Effector memory CD8-positive, alpha-beta T cell (primary cell): ENCODE results near the gene HNRNPUL2.

Experiments
- ATAC-seq: fragments of 150-1000 bp; cut with Tn5 transposase; replicated peaks from 2 replicates; pipeline ENCODE4 v1.10.0; 2021; ENCODE audit warnings: mild to moderate bottlenecking, moderate library complexity
- DNase-seq, 3 experiments: peaks; one replicate each; pipeline ENCODE4 v3.0.0; 2021
- H3K27ac Mint-ChIP-seq, 2 donors: one replicate each; pipeline ENCODE4 v1.8.0; 2022; ENCODE audit warnings: mild to moderate bottlenecking in 2 of 2, mixed read lengths in 2 of 2, moderate library complexity in 2 of 2
- H3K27me3 Mint-ChIP-seq, 2 donors: one replicate each; pipeline ENCODE4 v1.8.0; 2022; ENCODE audit warnings: mixed read lengths in 2 of 2
- H3K36me3 Mint-ChIP-seq: one replicate; pipeline ENCODE4 v1.8.0; 2022; ENCODE audit warnings: mild to moderate bottlenecking, moderate library complexity, mixed read lengths; ENCODE audit not compliant: insufficient read depth
- H3K4me1 Mint-ChIP-seq, 2 donors: one replicate each; pipeline ENCODE4 v1.8.0; 2022; ENCODE audit warnings: low read depth in 2 of 2, mixed read lengths in 2 of 2
- H3K4me3 Mint-ChIP-seq, 2 donors: one replicate each; pipeline ENCODE4 v1.8.0; 2022; ENCODE audit warnings: mild to moderate bottlenecking in 2 of 2, mixed read lengths in 2 of 2, moderate library complexity in 2 of 2
- H3K9me3 Mint-ChIP-seq, 2 donors: one replicate each; pipeline ENCODE4 v1.8.0; 2022; ENCODE audit warnings: mixed read lengths in 2 of 2

Gene HNRNPUL2

GRCh38 chr11:62716816-62717215, 10.4 kb downstream of the HNRNPUL2 start:
- H3K36me3 Mint-ChIP-seq = peaks cover 99% of the 10 kb centered on the region
- no peaks in the 10 kb centered on the region for H3K9me3 Mint-ChIP-seq
- no peak for DNase-seq
- no peak overlapping the region for H3K4me3 Mint-ChIP-seq
- ATAC-seq = no peak
- H3K27ac Mint-ChIP-seq = peak overlapping the region in 1 of 2 donors; percentile 41
- H3K4me1 Mint-ChIP-seq = peaks cover 4 to 29% of the 10 kb centered on the region in 2 donors
- no peaks in the 10 kb centered on the region for H3K27me3 Mint-ChIP-seq

- Mint-ChIP-seq H3K9me3 (no peaks in the 10 kb centered on the region), H3K4me1 (peaks cover 4 to 29% of the 10 kb centered on the region in 2 donors), H3K27ac (no peak overlapping the region)
Observed at GRCh38 chr11:62716206-62716605, 11.1 kb downstream of the HNRNPUL2 start.

GRCh38 chr11:62715150-62716130, 11.8 kb downstream of the HNRNPUL2 start:
- no peak for DNase-seq
- Mint-ChIP-seq H3K9me3 (no peaks in the 10 kb centered on the region), H3K4me3 (no peak overlapping the region), H3K27me3 (no peaks in the 10 kb centered on the region), H3K4me1 (peaks cover 4 to 29% of the 10 kb centered on the region in 2 donors), H3K27ac (peak overlapping the region in 1 of 2 donors; percentile 41), H3K36me3 (peaks cover 97% of the 10 kb centered on the region)
- no peak for ATAC-seq

More at GRCh38 chr11:62716206-62716605, 11.1 kb downstream of the HNRNPUL2 start:
- Mint-ChIP-seq H3K27me3 (no peaks in the 10 kb centered on the region), H3K36me3 (peaks cover 97% of the 10 kb centered on the region), H3K4me3 (no peak overlapping the region)
- no peak for ATAC-seq
- no peak for DNase-seq

GRCh38 chr11:62713343-62713742, 13.9 kb downstream of the HNRNPUL2 start:
- Mint-ChIP-seq H3K4me1 (peaks cover 17 to 36% of the 10 kb centered on the region in 2 donors), H3K27me3 (no peaks in the 10 kb centered on the region), H3K4me3 (no peak overlapping the region), H3K36me3 (peaks cover 96% of the 10 kb centered on the region), H3K27ac (no peak overlapping the region), H3K9me3 (no peaks in the 10 kb centered on the region)
- DNase-seq (no peak), ATAC-seq (no peak)

GRCh38 chr11:62712861-62713260, 14.4 kb downstream of the HNRNPUL2 start:
- ATAC-seq (no peak), DNase-seq (no peak)
- no peak overlapping the region for H3K4me3 Mint-ChIP-seq
- H3K9me3 Mint-ChIP-seq = no peaks in the 10 kb centered on the region
- H3K4me1 Mint-ChIP-seq = peaks cover 19 to 31% of the 10 kb centered on the region in 2 donors
- peaks cover 91% of the 10 kb centered on the region for H3K36me3 Mint-ChIP-seq
- no peaks in the 10 kb centered on the region for H3K27me3 Mint-ChIP-seq
- H3K27ac Mint-ChIP-seq = peak overlapping the region in 1 of 2 donors; percentile 61

- ATAC-seq = no peak
- Mint-ChIP-seq H3K27me3 (no peaks in the 10 kb centered on the region), H3K4me1 (peaks cover 20 to 30% of the 10 kb centered on the region in 2 donors), H3K9me3 (no peaks in the 10 kb centered on the region), H3K4me3 (no peak overlapping the region), H3K27ac (peak overlapping the region in 1 of 2 donors; percentile 61), H3K36me3 (peaks cover 86% of the 10 kb centered on the region)
- no peak for DNase-seq
Observed at GRCh38 chr11:62712276-62712812, 14.9 kb downstream of the HNRNPUL2 start.

GRCh38 chr11:62710001-62710345, 17.3 kb downstream of the HNRNPUL2 start:
- Mint-ChIP-seq H3K4me3 (peak overlapping the region; percentile 87 to 90), H3K27ac (peak overlapping the region; percentile 94 to 95), H3K9me3 (no peaks in the 10 kb centered on the region), H3K27me3 (no peaks in the 10 kb centered on the region), H3K4me1 (peaks cover 35 to 38% of the 10 kb centered on the region in 2 donors), H3K36me3 (peaks cover 79% of the 10 kb centered on the region)
- ATAC-seq (no peak), DNase-seq (no peak)

- H3K27ac Mint-ChIP-seq = peak overlapping the region; percentile 94 to 95
- peaks cover 35 to 37% of the 10 kb centered on the region in 2 donors for H3K4me1 Mint-ChIP-seq
- peak; percentile 76 for ATAC-seq
- H3K4me3 Mint-ChIP-seq = peak overlapping the region; percentile 87 to 90
- DNase-seq = peak; percentile 96 to 97 (median 96)
- peaks cover 73% of the 10 kb centered on the region for H3K36me3 Mint-ChIP-seq
- no peaks in the 10 kb centered on the region for H3K27me3 Mint-ChIP-seq
- no peaks in the 10 kb centered on the region for H3K9me3 Mint-ChIP-seq
Observed at GRCh38 chr11:62709247-62710000, 17.8 kb downstream of the HNRNPUL2 start.

GRCh38 chr11:62708793-62709192, 18.5 kb downstream of the HNRNPUL2 start:
- peaks cover 35% of the 10 kb centered on the region in 2 donors for H3K4me1 Mint-ChIP-seq
- no peaks in the 10 kb centered on the region for H3K9me3 Mint-ChIP-seq
- H3K36me3 Mint-ChIP-seq = peaks cover 68% of the 10 kb centered on the region
- H3K4me3 Mint-ChIP-seq = peak overlapping the region; percentile 87 to 90
- DNase-seq = peak in 1 of 3 experiments; percentile 24
- H3K27me3 Mint-ChIP-seq = no peaks in the 10 kb centered on the region
- ATAC-seq = peak; percentile 13
- peak overlapping the region; percentile 94 to 95 for H3K27ac Mint-ChIP-seq

GRCh38 chr11:62708392-62708791, 18.9 kb downstream of the HNRNPUL2 start:
- Mint-ChIP-seq H3K4me3 (peak overlapping the region; percentile 87 to 90), H3K4me1 (peaks cover 31 to 35% of the 10 kb centered on the region in 2 donors), H3K27ac (peak overlapping the region; percentile 94 to 95), H3K36me3 (peaks cover 64% of the 10 kb centered on the region), H3K27me3 (no peaks in the 10 kb centered on the region), H3K9me3 (no peaks in the 10 kb centered on the region)
- DNase-seq (no peak), ATAC-seq (no peak)

- Mint-ChIP-seq H3K27ac (peak within 1 kb of the TSS; percentile 94 to 95), H3K4me1 (peaks cover 29 to 35% of the 10 kb centered on the region in 2 donors), H3K4me3 (peak within 1 kb of the TSS; percentile 89 to 90), H3K27me3 (no peaks in the 10 kb centered on the region), H3K36me3 (peaks cover 53% of the 10 kb centered on the region), H3K9me3 (no peaks in the 10 kb centered on the region)
- no peak for DNase-seq
- ATAC-seq = no peak
Observed at GRCh38 chr11:62707277-62707861, 19.9 kb downstream of the HNRNPUL2 start, which contains the start of the genes BSCL2 and GNG3. Gene BSCL2, minus strand, starts transcription at chr11:62707424. Its CDS starts 229 bp downstream, at chr11:62707195. Gene GNG3, plus strand, starts transcription at chr11:62707676. Its CDS starts 620 bp downstream, at chr11:62708296.

GRCh38 chr11:62706850-62707247, 20.4 kb downstream of the HNRNPUL2 start:
- peak overlapping the region; percentile 88 to 89 for H3K4me3 Mint-ChIP-seq
- H3K27ac Mint-ChIP-seq = peak overlapping the region in 1 of 2 donors; percentile 32
- ATAC-seq = no peak
- no peaks in the 10 kb centered on the region for H3K9me3 Mint-ChIP-seq
- H3K36me3 Mint-ChIP-seq = peaks cover 51% of the 10 kb centered on the region
- no peaks in the 10 kb centered on the region for H3K27me3 Mint-ChIP-seq
- no peak for DNase-seq
- H3K4me1 Mint-ChIP-seq = peaks cover 29 to 35% of the 10 kb centered on the region in 2 donors
